NCI-H2196 (cell line): ENCODE data around the gene SORCS3.

Experiments used
- DNase-seq: peaks from one replicate; lab custom pipeline; 2025; ENCODE audit not compliant: unreplicated experiment; lab: John Stamatoyannopoulos, UW

The SORCS3 gene

GRCh38 chr10:105075031-105075430 is 433.9 kb downstream of the SORCS3 start:
- DNase-seq = no peak

- DNase-seq = no peak
These were observed 444.9 kb downstream of the SORCS3 start for GRCh38 chr10:105085980-105086379.

GRCh38 chr10:105094048-105094447 is 453.0 kb downstream of the SORCS3 start:
- DNase-seq = no peak

GRCh38 chr10:105096316-105096715 is 455.2 kb downstream of the SORCS3 start:
- no peak for DNase-seq

- no peak for DNase-seq
These were observed 461.9 kb downstream of the SORCS3 start for GRCh38 chr10:105102977-105103376.

- no peak for DNase-seq
These were observed 463.2 kb downstream of the SORCS3 start for GRCh38 chr10:105104297-105104696.

GRCh38 chr10:105109164-105109563 is 468.1 kb downstream of the SORCS3 start:
- no peak for DNase-seq

- DNase-seq = no peak
These were observed 471.8 kb downstream of the SORCS3 start for GRCh38 chr10:105112862-105113261.

GRCh38 chr10:105113666-105114065 is 472.6 kb downstream of the SORCS3 start:
- no peak for DNase-seq

GRCh38 chr10:105121743-105122142 is 480.7 kb downstream of the SORCS3 start:
- DNase-seq = no peak

GRCh38 chr10:105128111-105128510 is 487.0 kb downstream of the SORCS3 start:
- no peak for DNase-seq

GRCh38 chr10:105138358-105138757 is 497.3 kb downstream of the SORCS3 start:
- no peak for DNase-seq

GRCh38 chr10:105139363-105139896 is 498.3 kb downstream of the SORCS3 start:
- DNase-seq = no peak

- DNase-seq = no peak
These were observed 499.5 kb downstream of the SORCS3 start for GRCh38 chr10:105140600-105140999.

GRCh38 chr10:105145711-105146110 is 504.6 kb downstream of the SORCS3 start:
- DNase-seq = no peak

GRCh38 chr10:105146436-105146835 is 505.3 kb downstream of the SORCS3 start:
- DNase-seq = no peak

- no peak for DNase-seq
These were observed 507.4 kb downstream of the SORCS3 start for GRCh38 chr10:105148456-105148855.

GRCh38 chr10:105148921-105149320 is 507.8 kb downstream of the SORCS3 start:
- no peak for DNase-seq

GRCh38 chr10:105149371-105149891 is 508.3 kb downstream of the SORCS3 start:
- DNase-seq = no peak

GRCh38 chr10:105150259-105150880 is 509.3 kb downstream of the SORCS3 start:
- DNase-seq = no peak

- DNase-seq = no peak
These were observed 513.6 kb downstream of the SORCS3 start for GRCh38 chr10:105154736-105155135.

- no peak for DNase-seq
These were observed 518.2 kb downstream of the SORCS3 start for GRCh38 chr10:105159268-105159667.

- no peak for DNase-seq
These were observed 520.1 kb downstream of the SORCS3 start for GRCh38 chr10:105161149-105161548.
